Natural killer cell treated with Interleukin-12 subunit alpha and Interleukin-12 subunit beta and Interleukin-15 and Interleukin-18, amount 100 ng/mL, for 72 hours (primary cell): Measurements from ENCODE around the gene GRIP2. TPM values are rescaled to one million over a fixed set of nuclear protein-coding genes. Genes with fewer than 3 reads are reported as not detected.

ENCODE experiments used
- ATAC-seq, 2 donors: fragments of 150-1000 bp; cut with Tn5 transposase in 1 of 2; sonication (Bioruptor Pico), chemical (Tn5 transposase) in 1 of 2; 2 replicates each; pipeline ENCODE4 v1.10.0; 2021
- DNase-seq: peaks from one replicate; pipeline ENCODE4 v3.0.0; 2022; ENCODE audit warnings: low spot score
- H3K27ac Mint-ChIP-seq, 2 donors: 1 replicate in 1 of 2; 2 replicates in 1 of 2; pipeline ENCODE4 v1.8.0; 2022; ENCODE audit warnings: mixed read lengths in 2 of 2, mild to moderate bottlenecking in 1 of 2, moderate library complexity in 1 of 2
- H3K27me3 Mint-ChIP-seq, 2 donors: 1 replicate in 1 of 2; 2 replicates in 1 of 2; pipeline ENCODE4 v1.8.0; 2022; ENCODE audit warnings: mixed read lengths in 2 of 2
- H3K36me3 Mint-ChIP-seq: one replicate; pipeline ENCODE4 v1.8.0; 2022; ENCODE audit warnings: mixed read lengths
- H3K4me1 Mint-ChIP-seq, 2 donors: 1 replicate in 1 of 2; 2 replicates in 1 of 2; pipeline ENCODE4 v1.8.0; 2022; ENCODE audit warnings: low read depth in 2 of 2, mixed read lengths in 2 of 2, mild to moderate bottlenecking in 1 of 2
- H3K4me3 Mint-ChIP-seq: one replicate; pipeline ENCODE4 v1.8.0; 2022; ENCODE audit warnings: mixed read lengths
- H3K9me3 Mint-ChIP-seq: 2 replicates; pipeline ENCODE4 v1.8.0; 2022; ENCODE audit warnings: mixed read lengths
- total RNA-seq, 2 donors: library from RNA; stranded (reverse); gene quantifications; one replicate each; pipeline ENCODE4 v1.2.3, GENCODE V29; 2022

The GRIP2 gene
- total RNA-seq: not detected

GRCh38 chr3:14539742-14540491, at the start of gene GRIP2:
TSS of gene GRIP2 (minus strand) at chr3:14540342. CDS start at chr3:14540308, 34 bp downstream.
- no peak within 1 kb of the TSS for H3K27ac Mint-ChIP-seq
- no peak within 1 kb of the TSS for H3K4me3 Mint-ChIP-seq
- no peaks in the 10 kb centered on the region for H3K9me3 Mint-ChIP-seq
- no peak for ATAC-seq
- no peak for DNase-seq
- no peaks in the 10 kb centered on the region for H3K36me3 Mint-ChIP-seq
- H3K4me1 Mint-ChIP-seq: no peaks in the 10 kb centered on the region
- peaks cover 3 to 6% of the 10 kb centered on the region in 2 donors for H3K27me3 Mint-ChIP-seq

- H3K27me3 Mint-ChIP-seq: peaks cover 13 to 40% of the 10 kb centered on the region in 2 donors
- ATAC-seq (no peak), DNase-seq (no peak)
- H3K4me3 Mint-ChIP-seq: no peak overlapping the region
- no peak overlapping the region for H3K27ac Mint-ChIP-seq
- H3K36me3 Mint-ChIP-seq: no peaks in the 10 kb centered on the region
- no peaks in the 10 kb centered on the region for H3K9me3 Mint-ChIP-seq
- no peaks in the 10 kb centered on the region for H3K4me1 Mint-ChIP-seq
Measured at GRCh38 chr3:14588425-14589112, 48.4 kb upstream of the GRIP2 start.

- H3K9me3 Mint-ChIP-seq: no peaks in the 10 kb centered on the region
- no peak for ATAC-seq
- no peak overlapping the region for H3K27ac Mint-ChIP-seq
- H3K27me3 Mint-ChIP-seq: peaks cover 13 to 40% of the 10 kb centered on the region in 2 donors
- no peaks in the 10 kb centered on the region for H3K36me3 Mint-ChIP-seq
- no peak for DNase-seq
- no peaks in the 10 kb centered on the region for H3K4me1 Mint-ChIP-seq
- no peak overlapping the region for H3K4me3 Mint-ChIP-seq
Measured at GRCh38 chr3:14587740-14588360, 47.7 kb upstream of the GRIP2 start.

GRCh38 chr3:14586611-14587010, 46.5 kb upstream of the GRIP2 start:
- Mint-ChIP-seq H3K4me3 (no peak overlapping the region), H3K27me3 (peaks cover 15 to 52% of the 10 kb centered on the region in 2 donors), H3K9me3 (no peaks in the 10 kb centered on the region), H3K27ac (no peak overlapping the region), H3K36me3 (no peaks in the 10 kb centered on the region), H3K4me1 (no peaks in the 10 kb centered on the region)
- ATAC-seq (no peak), DNase-seq (no peak)

GRCh38 chr3:14583548-14584091, 43.5 kb upstream of the GRIP2 start:
- Mint-ChIP-seq H3K9me3 (no peaks in the 10 kb centered on the region), H3K36me3 (no peaks in the 10 kb centered on the region), H3K4me1 (no peaks in the 10 kb centered on the region), H3K27me3 (peaks cover 19 to 33% of the 10 kb centered on the region in 2 donors), H3K4me3 (no peak overlapping the region), H3K27ac (no peak overlapping the region)
- ATAC-seq (no peak), DNase-seq (no peak)

GRCh38 chr3:14582045-14582410, 41.9 kb upstream of the GRIP2 start:
- Mint-ChIP-seq H3K27me3 (peaks cover 22 to 37% of the 10 kb centered on the region in 2 donors), H3K9me3 (no peaks in the 10 kb centered on the region), H3K4me3 (no peak overlapping the region), H3K4me1 (no peaks in the 10 kb centered on the region), H3K27ac (no peak overlapping the region), H3K36me3 (no peaks in the 10 kb centered on the region)
- DNase-seq (no peak), ATAC-seq (no peak)

GRCh38 chr3:14581334-14582044, 41.3 kb upstream of the GRIP2 start:
- H3K27me3 Mint-ChIP-seq: peaks cover 22 to 37% of the 10 kb centered on the region in 2 donors
- no peak for ATAC-seq

GRCh38 chr3:14577897-14578296, 37.8 kb upstream of the GRIP2 start:
- H3K4me1 Mint-ChIP-seq: no peaks in the 10 kb centered on the region
- DNase-seq (no peak), ATAC-seq (no peak)
- H3K27me3 Mint-ChIP-seq: peaks cover 22% of the 10 kb centered on the region in 2 donors
- H3K27ac Mint-ChIP-seq: no peak overlapping the region
- H3K9me3 Mint-ChIP-seq: no peaks in the 10 kb centered on the region
- no peaks in the 10 kb centered on the region for H3K36me3 Mint-ChIP-seq
- no peak overlapping the region for H3K4me3 Mint-ChIP-seq

More at GRCh38 chr3:14581334-14582044, 41.3 kb upstream of the GRIP2 start:
- Mint-ChIP-seq H3K4me1 (no peaks in the 10 kb centered on the region), H3K36me3 (no peaks in the 10 kb centered on the region), H3K27ac (no peak overlapping the region), H3K9me3 (no peaks in the 10 kb centered on the region), H3K4me3 (no peak overlapping the region)
- DNase-seq: no peak

GRCh38 chr3:14576163-14576562, 36.0 kb upstream of the GRIP2 start:
- no peak for ATAC-seq
- Mint-ChIP-seq H3K4me3 (no peak overlapping the region), H3K4me1 (no peaks in the 10 kb centered on the region), H3K36me3 (no peaks in the 10 kb centered on the region), H3K9me3 (no peaks in the 10 kb centered on the region), H3K27ac (no peak overlapping the region), H3K27me3 (peaks cover 8 to 29% of the 10 kb centered on the region in 2 donors)
- no peak for DNase-seq

- Mint-ChIP-seq H3K36me3 (no peaks in the 10 kb centered on the region), H3K4me1 (peaks cover 6 to 8% of the 10 kb centered on the region in 2 donors), H3K27me3 (peaks cover 8 to 29% of the 10 kb centered on the region in 2 donors), H3K27ac (no peak overlapping the region), H3K9me3 (no peaks in the 10 kb centered on the region), H3K4me3 (no peak overlapping the region)
- ATAC-seq: no peak
- DNase-seq: no peak
Measured at GRCh38 chr3:14574183-14574582, 34.0 kb upstream of the GRIP2 start.

- Mint-ChIP-seq H3K27me3 (peaks cover 8 to 27% of the 10 kb centered on the region in 2 donors), H3K4me3 (no peak overlapping the region), H3K36me3 (no peaks in the 10 kb centered on the region), H3K9me3 (no peaks in the 10 kb centered on the region), H3K4me1 (peaks cover 6 to 8% of the 10 kb centered on the region in 2 donors), H3K27ac (no peak overlapping the region)
- ATAC-seq (no peak), DNase-seq (no peak)
Measured at GRCh38 chr3:14573706-14574105, 33.6 kb upstream of the GRIP2 start.

- Mint-ChIP-seq H3K36me3 (no peaks in the 10 kb centered on the region), H3K9me3 (no peaks in the 10 kb centered on the region), H3K4me3 (no peak overlapping the region), H3K4me1 (peaks cover 19 to 24% of the 10 kb centered on the region in 2 donors), H3K27ac (no peak overlapping the region), H3K27me3 (peaks cover 17 to 33% of the 10 kb centered on the region in 2 donors)
- DNase-seq (no peak), ATAC-seq (no peak)
Measured at GRCh38 chr3:14570864-14571263, 30.7 kb upstream of the GRIP2 start.

- Mint-ChIP-seq H3K4me3 (peak overlapping the region; percentile 50), H3K36me3 (no peaks in the 10 kb centered on the region), H3K27ac (no peak overlapping the region), H3K9me3 (no peaks in the 10 kb centered on the region), H3K27me3 (peaks cover 17 to 33% of the 10 kb centered on the region in 2 donors), H3K4me1 (peaks cover 21 to 31% of the 10 kb centered on the region in 2 donors)
- DNase-seq (no peak), ATAC-seq (peak in 1 of 2 donors; percentile 48)
Measured at GRCh38 chr3:14570089-14570488, 29.9 kb upstream of the GRIP2 start.
